ENCODE results near the gene TAS2R40. TPM values are rescaled to one million over a fixed set of nuclear protein-coding genes. Genes with fewer than 3 reads are reported as not detected.
A peak's percentile ranks its signal among the peaks of the same experiment; 100 is the strongest.

The TAS2R40 gene
- total RNA-seq, 4 donors from 2014 or later, result not detected

DNA sequence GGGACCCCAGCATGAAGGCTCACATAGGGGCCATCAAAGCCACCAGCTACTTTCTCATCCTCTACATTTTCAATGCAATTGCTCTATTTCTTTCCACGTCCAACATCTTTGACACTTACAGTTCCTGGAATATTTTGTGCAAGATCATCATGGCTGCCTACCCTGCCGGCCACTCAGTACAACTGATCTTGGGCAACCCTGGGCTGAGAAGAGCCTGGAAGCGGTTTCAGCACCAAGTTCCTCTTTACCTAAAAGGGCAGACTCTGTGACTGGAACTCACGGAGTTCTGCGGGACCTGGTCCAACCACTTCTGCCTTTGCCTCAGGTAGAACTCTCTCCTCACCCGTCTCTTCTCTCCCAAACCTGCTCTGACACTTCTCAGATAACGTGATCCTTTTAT, 945 bp downstream of the TAS2R40 start:
- no peak for DNase-seq
- Histone ChIP-seq H3K27me3 (peaks cover 0 to 4% (median 0%) of the 10 kb centered on the region in 4 donors), H3K36me3 (no peaks in the 10 kb centered on the region), H3K4me1 (peaks cover 0 to 8% (median 0%) of the 10 kb centered on the region in 3 donors), H3K9me3 (no peaks in the 10 kb centered on the region), H3K27ac (peak overlapping the region in 1 of 4 donors; percentile 10), H3K4me3 (no peak overlapping the region)
- 55 to 57% methylated on average over 6 to 7 of the region's 7 CpGs for WGBS, 2 donors
- intact Hi-C loops (cut with DNase I), result no loop called here
- no peak for TF ChIP-seq POLR2A (IDR thresholded peaks at IDR 0.05)
- TF ChIP-seq, protein P1, sequence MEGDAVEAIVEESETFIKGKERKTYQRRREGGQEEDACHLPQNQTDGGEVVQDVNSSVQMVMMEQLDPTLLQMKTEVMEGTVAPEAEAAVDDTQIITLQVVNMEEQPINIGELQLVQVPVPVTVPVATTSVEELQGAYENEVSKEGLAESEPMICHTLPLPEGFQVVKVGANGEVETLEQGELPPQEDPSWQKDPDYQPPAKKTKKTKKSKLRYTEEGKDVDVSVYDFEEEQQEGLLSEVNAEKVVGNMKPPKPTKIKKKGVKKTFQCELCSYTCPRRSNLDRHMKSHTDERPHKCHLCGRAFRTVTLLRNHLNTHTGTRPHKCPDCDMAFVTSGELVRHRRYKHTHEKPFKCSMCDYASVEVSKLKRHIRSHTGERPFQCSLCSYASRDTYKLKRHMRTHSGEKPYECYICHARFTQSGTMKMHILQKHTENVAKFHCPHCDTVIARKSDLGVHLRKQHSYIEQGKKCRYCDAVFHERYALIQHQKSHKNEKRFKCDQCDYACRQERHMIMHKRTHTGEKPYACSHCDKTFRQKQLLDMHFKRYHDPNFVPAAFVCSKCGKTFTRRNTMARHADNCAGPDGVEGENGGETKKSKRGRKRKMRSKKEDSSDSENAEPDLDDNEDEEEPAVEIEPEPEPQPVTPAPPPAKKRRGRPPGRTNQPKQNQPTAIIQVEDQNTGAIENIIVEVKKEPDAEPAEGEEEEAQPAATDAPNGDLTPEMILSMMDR (IDR thresholded peaks at IDR 0.05), result no peak

DNA sequence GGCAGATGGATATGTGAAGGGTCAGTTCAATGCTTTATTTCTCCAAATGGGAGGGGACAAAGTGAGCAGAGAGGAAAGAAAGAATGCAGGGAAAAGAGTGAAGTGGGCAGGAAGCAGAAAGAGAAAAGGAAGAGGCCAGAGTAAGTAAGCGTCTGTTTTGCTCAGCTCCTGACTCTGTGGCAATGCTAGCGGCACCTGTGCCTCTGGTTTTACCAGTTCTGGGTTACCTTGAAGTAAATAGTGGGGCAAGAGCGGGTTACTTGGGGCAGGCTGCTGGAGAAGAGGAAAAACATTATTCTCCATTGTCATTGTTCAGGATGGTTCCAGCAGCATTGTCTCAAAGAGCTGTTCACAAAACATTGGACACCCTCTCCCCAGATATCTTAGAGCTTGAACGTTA, 1.9 kb downstream of the TAS2R40 start:
- 55 to 58% methylated on average over 4 of the region's 4 CpGs for WGBS, 2 donors
- Histone ChIP-seq H3K9me3 (no peaks in the 10 kb centered on the region), H3K4me3 (no peak overlapping the region), H3K27ac (peak overlapping the region in 1 of 4 donors; percentile 21), H3K36me3 (no peaks in the 10 kb centered on the region), H3K4me1 (peaks cover 0 to 10% (median 0%) of the 10 kb centered on the region in 3 donors), H3K27me3 (peaks cover 0 to 4% (median 0%) of the 10 kb centered on the region in 4 donors)
- TF ChIP-seq, protein P1 (IDR thresholded peaks at IDR 0.05), result no peak
- no peak for TF ChIP-seq POLR2A (IDR thresholded peaks at IDR 0.05)
- intact Hi-C loops (cut with DNase I), result no loop called here
- DNase-seq, result no peak

DNA sequence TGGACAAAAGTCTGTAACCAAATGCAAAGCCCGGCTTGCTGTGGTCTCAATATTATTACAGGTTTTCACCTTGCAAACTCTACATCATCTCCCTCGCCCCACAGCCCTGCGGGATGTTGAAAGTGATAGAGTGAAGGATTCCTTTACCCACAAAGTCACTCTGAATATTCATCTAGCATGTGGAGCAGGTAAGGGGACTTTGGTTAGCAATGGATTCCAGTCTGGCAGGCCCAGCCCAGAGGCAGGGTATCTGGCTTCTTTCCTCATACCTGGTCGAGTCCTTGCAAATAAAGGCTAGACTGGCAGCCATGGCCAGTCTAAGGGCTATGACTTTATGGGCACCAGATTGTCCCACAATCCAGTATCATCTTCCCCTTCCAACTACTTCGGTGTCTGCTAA, 3.2 kb downstream of the TAS2R40 start:
- 82 to 85% methylated on average over 5 of the region's 5 CpGs for WGBS, 2 donors
- no peak for DNase-seq
- intact Hi-C loops (cut with DNase I), result no loop called here
- peaks cover 0 to 10% (median 0%) of the 10 kb centered on the region in 3 donors for H3K4me1 ChIP-seq
- H3K27ac ChIP-seq, result no peak overlapping the region
- H3K36me3 ChIP-seq, result no peaks in the 10 kb centered on the region
- H3K27me3 ChIP-seq, result no peaks in the 10 kb centered on the region
- H3K9me3 ChIP-seq, result no peaks in the 10 kb centered on the region
- no peak for TF ChIP-seq POLR2A (IDR thresholded peaks at IDR 0.05)
- TF ChIP-seq, protein P1 (IDR thresholded peaks at IDR 0.05), result no peak
- H3K4me3 ChIP-seq, result no peak overlapping the region

DNA sequence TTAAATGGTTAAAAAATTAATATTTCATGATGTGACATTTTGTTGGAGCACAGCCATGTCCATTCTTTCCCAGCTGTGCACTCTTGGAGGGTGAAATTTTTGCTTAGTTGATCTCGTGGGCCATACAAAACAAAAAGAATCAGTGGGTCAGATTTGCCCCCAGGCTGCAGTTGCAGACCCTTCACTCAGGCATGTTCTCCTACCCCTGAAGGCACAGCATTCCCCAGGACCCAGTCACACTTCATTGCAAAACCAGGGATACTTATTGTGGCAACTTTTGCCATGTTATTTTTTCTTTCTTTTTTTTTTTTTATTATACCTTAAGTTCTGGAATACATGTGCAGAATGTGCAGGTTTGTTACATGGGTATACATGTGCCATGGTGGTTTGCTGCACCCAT, 6.0 kb downstream of the TAS2R40 start:
- Histone ChIP-seq H3K4me3 (no peak overlapping the region), H3K36me3 (no peaks in the 10 kb centered on the region), H3K9me3 (no peaks in the 10 kb centered on the region), H3K27ac (no peak overlapping the region), H3K27me3 (no peaks in the 10 kb centered on the region), H3K4me1 (peaks cover 0 to 10% (median 0%) of the 10 kb centered on the region in 3 donors)
- 15 to 40% methylated on average over 1 of the region's 1 CpG for WGBS, 2 donors
- intact Hi-C loops (cut with DNase I), result no loop called here
- TF ChIP-seq, protein P1 (IDR thresholded peaks at IDR 0.05), result no peak
- TF ChIP-seq POLR2A (IDR thresholded peaks at IDR 0.05), result no peak
- no peak for DNase-seq

DNA sequence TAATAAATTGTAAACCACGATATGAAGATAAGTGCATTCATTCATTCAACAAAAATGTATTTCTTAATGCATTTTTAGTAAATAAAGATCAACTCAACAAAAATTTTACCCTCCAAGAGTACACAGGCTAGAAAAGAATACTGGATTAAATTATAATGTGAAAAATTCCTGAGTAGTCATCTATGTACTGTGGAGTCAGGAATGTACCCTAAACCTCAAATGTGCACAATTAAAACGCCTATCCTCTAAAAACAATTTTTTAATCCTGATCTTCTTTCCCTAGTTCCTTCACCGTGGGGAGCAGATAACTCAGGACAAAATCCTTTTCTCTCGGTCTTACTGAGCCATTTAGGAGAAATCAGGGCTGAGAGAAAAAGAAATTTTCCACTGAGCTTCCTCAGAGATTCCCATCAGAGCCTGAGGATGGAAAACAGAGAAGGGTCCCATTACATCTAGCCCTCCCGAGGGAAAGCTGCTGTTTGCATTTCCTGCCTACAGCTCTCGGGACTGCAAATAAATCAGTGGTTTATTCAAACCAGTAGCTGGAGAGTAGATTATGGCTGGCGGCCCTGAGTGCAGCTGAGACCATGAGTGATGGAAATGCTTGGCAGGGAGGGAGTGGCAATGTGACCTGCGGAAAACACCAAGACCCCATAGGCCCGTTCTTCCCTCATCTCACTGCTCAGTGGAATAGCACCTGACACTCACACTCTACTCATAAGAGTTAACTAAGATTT, 7.4 kb downstream of the TAS2R40 start:
- Histone ChIP-seq H3K27me3 (no peaks in the 10 kb centered on the region), H3K4me3 (no peak overlapping the region), H3K4me1 (peaks cover 0 to 10% (median 0%) of the 10 kb centered on the region in 3 donors), H3K27ac (no peak overlapping the region), H3K36me3 (no peaks in the 10 kb centered on the region), H3K9me3 (no peaks in the 10 kb centered on the region)
- intact Hi-C loops (cut with DNase I), result no loop called here
- DNase-seq, result no peak
- TF ChIP-seq, protein P1 (IDR thresholded peaks at IDR 0.05), result no peak
- no peak for TF ChIP-seq POLR2A (IDR thresholded peaks at IDR 0.05)
- 56 to 58% methylated on average over 9 of the region's 9 CpGs for WGBS, 2 donors
